Right lobe of liver (tissue), 6 donors: ENCODE results near the gene ZNF891. TPM values are rescaled to one million over a fixed set of nuclear protein-coding genes. Genes with fewer than 3 reads are reported as not detected.
A peak's percentile ranks its signal among the peaks of the same experiment; 100 is the strongest.

Source experiments
- ATAC-seq, 4 donors: fragments of 200-7000 bp; cut with Tn5 transposase; one replicate each; pipeline ENCODE4 v1.9.1; 2020; ENCODE audit warnings: mild to moderate bottlenecking in 4 of 4, moderate library complexity in 4 of 4
- DNase-seq, 3 donors: peaks; one replicate each; pipeline ENCODE4 v3.0.0-alpha.2; 2020
- H3K27ac ChIP-seq, 3 donors: fragments of 200-600 bp; one replicate each; pipeline ENCODE4 v1.8.0; 2022
- H3K27me3 ChIP-seq, 2 donors: fragments of 200-600 bp; one replicate each; pipeline ENCODE4 v1.8.0; 2022
- H3K36me3 ChIP-seq, 4 donors: fragments of 200-600 bp; sonication (generic) in 1 of 4; one replicate each; pipeline versions ENCODE4 v1.5.1 to v1.8.0; 2017 to 2022; ENCODE audit warnings: control low read depth in 1 of 4
- H3K4me1 ChIP-seq, 4 donors: fragments of 200-600 bp; sonication (generic) in 1 of 4; one replicate each; pipeline versions ENCODE4 v1.5.1 to v1.8.0; 2017 to 2022; ENCODE audit warnings: control low read depth in 1 of 4
- H3K4me3 ChIP-seq, 3 donors: fragments of 200-600 bp; one replicate each; pipeline ENCODE4 v1.8.0; 2022
- H3K9me3 ChIP-seq, 4 donors: fragments of 200-600 bp; sonication (generic) in 1 of 4; one replicate each; pipeline versions ENCODE4 v1.5.1 to v1.8.0; 2017 to 2022; ENCODE audit warnings: control low read depth in 1 of 4
- POLR2A ChIP-seq: fragments of 450-650 bp; IDR thresholded peaks from one replicate; pipeline ENCODE4 v1.6.1; 2017; ENCODE audit warnings: antibody characterized with exemption, mild to moderate bottlenecking
- WGBS: methylation state at CpG from one replicate; pipeline ENCODE4 v1.1.6; 2018; ENCODE audit warnings: low coverage, low lambda C conversion rate; ENCODE audit not compliant: insufficient coverage; ENCODE audit errors: missing lambda C conversion rate; 5-methylcytosine and 5-hydroxymethylcytosine counted together
- intact Hi-C, 2 donors: fragments of 100-400 bp; cut with DNase I; formaldehyde crosslinking; loops; one replicate each; pipeline versions ENCODE4 v1.11.2 to v1.14.1; 2022
- total RNA-seq, 6 experiments: library from RNA; depleted of rRNA in 2 of 6; stranded (reverse); fragments of >200 nt in 2 of 6; fragmentation: NEBNext Ultra II Directional in 3 of 6; extraction: Animal tissue kit (Norgen Biotek cat#: 25700) in 3 of 6; gene quantifications; one replicate each; pipeline versions ENCODE4 v1.1.0 to v1.2.4, GENCODE V29; 2016 to 2023
- TF ChIP-seq, protein P1 (sequence below), 4 donors: fragments of 200-600 bp in 3 of 4; fragments of 450-650 bp in 1 of 4; IDR thresholded peaks; one replicate each; pipeline versions ENCODE4 v1.5.1 to v1.8.0; 2016 to 2022; ENCODE audit warnings: antibody characterized with exemption in 4 of 4, mild to moderate bottlenecking in 2 of 4
- donor health status: DM: no; HTN: yes; CAD: no.
- donor health status: DM: no; HTN: no; CAD: no.
- donor health status: DM: no; HTN: no; CAD: no.
- donor health status: DM: no; HTN: yes; CAD: no.
- donor health status: DM: no; HTN: yes; CAD: no.

The ZNF891 gene
- total RNA-seq, 6 experiments from 2014 or later, result 0.50 to 0.92 (median 0.79) TPM

DNA sequence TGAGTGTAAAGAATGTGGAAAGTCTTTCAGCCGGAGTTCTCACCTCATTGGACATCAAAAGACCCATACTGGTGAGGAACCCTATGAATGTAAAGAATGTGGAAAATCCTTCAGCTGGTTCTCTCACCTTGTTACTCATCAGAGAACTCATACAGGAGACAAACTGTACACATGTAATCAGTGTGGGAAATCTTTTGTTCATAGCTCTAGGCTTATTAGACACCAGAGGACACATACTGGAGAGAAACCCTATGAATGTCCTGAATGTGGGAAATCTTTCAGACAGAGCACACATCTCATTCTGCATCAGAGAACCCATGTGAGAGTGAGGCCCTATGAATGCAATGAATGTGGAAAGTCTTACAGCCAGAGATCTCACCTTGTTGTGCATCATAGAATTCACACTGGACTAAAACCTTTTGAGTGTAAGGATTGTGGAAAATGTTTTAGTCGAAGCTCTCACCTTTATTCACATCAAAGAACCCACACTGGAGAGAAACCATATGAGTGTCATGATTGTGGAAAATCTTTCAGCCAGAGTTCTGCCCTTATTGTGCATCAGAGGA lies 26.1 kb upstream of the ZNF891 start:
- WGBS, result 100% methylated on average over 2 of the region's 2 CpGs

DNA sequence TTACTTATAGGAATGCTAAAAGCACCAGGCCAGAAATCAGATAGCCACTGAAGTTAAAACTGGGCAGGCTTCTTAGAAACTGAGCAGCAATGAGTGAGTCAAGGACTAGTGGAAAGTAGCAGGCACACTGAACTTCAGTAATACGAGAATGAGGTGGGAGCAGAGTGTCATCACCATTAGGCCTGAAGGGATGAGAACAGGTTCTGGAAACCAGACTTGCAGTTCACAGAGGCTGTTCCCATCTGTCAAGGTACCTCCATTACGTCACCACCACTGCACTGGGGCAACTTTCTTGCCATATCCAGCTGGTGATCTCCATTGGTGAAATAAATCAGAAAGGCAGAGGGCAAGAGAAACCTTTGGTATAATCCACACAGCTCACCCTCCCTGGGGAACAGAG lies 15.9 kb upstream of the ZNF891 start:
- ATAC-seq (no peak), DNase-seq (no peak)
- no peak overlapping the region for H3K4me3 ChIP-seq
- H3K27ac ChIP-seq, result no peak overlapping the region
- no peaks in the 10 kb centered on the region for H3K4me1 ChIP-seq
- no peak for TF ChIP-seq POLR2A
- TF ChIP-seq, protein P1, sequence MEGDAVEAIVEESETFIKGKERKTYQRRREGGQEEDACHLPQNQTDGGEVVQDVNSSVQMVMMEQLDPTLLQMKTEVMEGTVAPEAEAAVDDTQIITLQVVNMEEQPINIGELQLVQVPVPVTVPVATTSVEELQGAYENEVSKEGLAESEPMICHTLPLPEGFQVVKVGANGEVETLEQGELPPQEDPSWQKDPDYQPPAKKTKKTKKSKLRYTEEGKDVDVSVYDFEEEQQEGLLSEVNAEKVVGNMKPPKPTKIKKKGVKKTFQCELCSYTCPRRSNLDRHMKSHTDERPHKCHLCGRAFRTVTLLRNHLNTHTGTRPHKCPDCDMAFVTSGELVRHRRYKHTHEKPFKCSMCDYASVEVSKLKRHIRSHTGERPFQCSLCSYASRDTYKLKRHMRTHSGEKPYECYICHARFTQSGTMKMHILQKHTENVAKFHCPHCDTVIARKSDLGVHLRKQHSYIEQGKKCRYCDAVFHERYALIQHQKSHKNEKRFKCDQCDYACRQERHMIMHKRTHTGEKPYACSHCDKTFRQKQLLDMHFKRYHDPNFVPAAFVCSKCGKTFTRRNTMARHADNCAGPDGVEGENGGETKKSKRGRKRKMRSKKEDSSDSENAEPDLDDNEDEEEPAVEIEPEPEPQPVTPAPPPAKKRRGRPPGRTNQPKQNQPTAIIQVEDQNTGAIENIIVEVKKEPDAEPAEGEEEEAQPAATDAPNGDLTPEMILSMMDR (IDR thresholded peaks at IDR 0.05), result no peak
- peaks cover 0 to 54% (median 14%) of the 10 kb centered on the region in 4 donors for H3K9me3 ChIP-seq
- 100% methylated on average over 1 of the region's 2 CpGs for WGBS
- H3K36me3 ChIP-seq, result peaks cover 0 to 31% (median 10%) of the 10 kb centered on the region in 4 donors
- no peaks in the 10 kb centered on the region for H3K27me3 ChIP-seq
- intact Hi-C loops, result no loop called here

More for the DNA sequence above, 26.1 kb upstream of the ZNF891 start:
- H3K9me3 ChIP-seq, result peaks cover 0 to 76% (median 38%) of the 10 kb centered on the region in 4 donors
- no peak overlapping the region for H3K4me3 ChIP-seq
- no peak for DNase-seq
- TF ChIP-seq POLR2A, result no peak
- TF ChIP-seq, protein P1 (IDR thresholded peaks at IDR 0.05), result no peak
- peaks cover 0 to 51% (median 13%) of the 10 kb centered on the region in 4 donors for H3K36me3 ChIP-seq
- no peak overlapping the region for H3K27ac ChIP-seq
- H3K4me1 ChIP-seq, result no peaks in the 10 kb centered on the region
- H3K27me3 ChIP-seq, result no peaks in the 10 kb centered on the region
- ATAC-seq, result no peak
- intact Hi-C loops, result no loop called here

DNA sequence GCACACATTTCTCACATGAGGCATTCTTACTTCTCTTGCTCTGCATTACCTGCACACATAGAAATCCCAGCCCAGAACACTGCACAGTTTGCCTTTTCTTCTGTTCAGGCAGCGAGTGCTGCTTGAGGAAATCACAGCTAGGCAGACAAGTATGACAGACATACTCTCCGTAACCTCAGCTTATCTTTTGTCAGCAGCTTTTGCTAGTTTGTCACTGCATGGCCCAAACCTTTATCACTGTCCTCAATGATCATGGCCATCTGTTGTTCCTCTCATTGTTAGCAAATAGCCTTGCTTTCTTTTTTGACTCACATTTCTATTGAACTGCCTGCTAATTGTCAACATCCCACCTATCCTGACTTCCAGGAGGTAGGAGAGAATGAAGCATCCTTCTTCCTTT lies 5.7 kb upstream of the ZNF891 start:
- Histone ChIP-seq H3K27ac (no peak overlapping the region), H3K36me3 (peaks cover 0 to 14% (median 6%) of the 10 kb centered on the region in 4 donors)

DNA sequence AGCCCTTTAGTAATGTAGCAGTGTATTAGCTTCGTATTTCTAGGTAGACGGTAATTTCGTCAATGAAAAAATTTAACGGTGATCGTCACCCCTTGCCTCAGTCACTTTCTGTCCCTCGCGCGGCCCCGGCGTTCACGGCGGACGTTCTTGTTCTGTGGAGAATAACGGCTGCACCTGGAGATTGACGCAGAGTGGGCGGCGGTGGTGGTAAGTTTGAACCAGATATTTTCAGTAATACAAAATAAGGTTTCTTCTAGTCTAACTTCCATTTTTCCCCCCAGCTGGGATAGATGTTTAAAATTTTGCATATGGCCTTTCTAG lies 694 bp upstream of the ZNF891 start:
- H3K4me3 ChIP-seq, result peak overlapping the region; percentile 69 to 90 (median 80)
- peak overlapping the region; percentile 85 to 98 (median 93) for H3K27ac ChIP-seq
- H3K27me3 ChIP-seq, result no peaks in the 10 kb centered on the region
- H3K4me1 ChIP-seq, result no peaks in the 10 kb centered on the region
- intact Hi-C loops, result no loop called here
- ATAC-seq (peak in 3 of 4 donors; percentile 4 to 16 (median 5)), DNase-seq (peak; percentile 52 to 59 (median 53))
- peaks cover 0 to 27% (median 15%) of the 10 kb centered on the region in 4 donors for H3K9me3 ChIP-seq
- peaks cover 0 to 5% (median under 1%) of the 10 kb centered on the region in 4 donors for H3K36me3 ChIP-seq
- TF ChIP-seq, protein P1 (IDR thresholded peaks at IDR 0.05), result no peak
- TF ChIP-seq POLR2A, result no peak
- under 1% methylated on average over 17 of the region's 17 CpGs for WGBS

More for the DNA sequence above, 5.7 kb upstream of the ZNF891 start:
- DNase-seq, result no peak
- Histone ChIP-seq H3K9me3 (peaks cover 0 to 37% (median 6%) of the 10 kb centered on the region in 4 donors), H3K27me3 (no peaks in the 10 kb centered on the region), H3K4me1 (no peaks in the 10 kb centered on the region), H3K4me3 (no peak overlapping the region)
- intact Hi-C loops, result no loop called here
- 100% methylated on average over 2 of the region's 2 CpGs for WGBS
- ATAC-seq, result no peak
- no peak for TF ChIP-seq POLR2A
- TF ChIP-seq, protein P1 (IDR thresholded peaks at IDR 0.05), result no peak
